A549 (cell line): ENCODE data around the gene FASTKD2.

ENCODE experiments used
- CBX2 ChIP-seq: fragments of 200-600 bp; sonication (generic); IDR thresholded peaks from 2 replicates; pipeline ENCODE4 v1.6.1; 2016; ENCODE audit warnings: low read depth, mild to moderate bottlenecking, borderline replicate concordance
- MAFK ChIP-seq: fragments of 450-650 bp; IDR thresholded peaks from 2 replicates; pipeline ENCODE4 v1.6.1; 2014; ENCODE audit not compliant: partially characterized antibody
- POLR2A ChIP-seq: IDR thresholded peaks from 2 replicates; pipeline ENCODE4 v1.6.1; 2012; ENCODE audit warnings: mild to moderate bottlenecking, low read length
- SMC3 ChIP-seq: fragments of >200 bp; sonication (Bioruptor Twin); formaldehyde crosslinking; IDR thresholded peaks from 3 replicates; pipeline ENCODE4 v1.6.1; 2018; ENCODE audit warnings: inconsistent platforms
- SREBF2 ChIP-seq: fragments of 450-650 bp; IDR thresholded peaks from 2 replicates; pipeline ENCODE4 v1.6.1; 2014; ENCODE audit warnings: mild to moderate bottlenecking, moderate library complexity
- ZC3H11A ChIP-seq: fragments of 450-650 bp; IDR thresholded peaks from 2 replicates; pipeline ENCODE4 v1.6.1; 2014; ENCODE audit warnings: antibody characterized with exemption, mild to moderate bottlenecking
- TF ChIP-seq, protein P1 (sequence below): fragments of >200 bp; sonication (Bioruptor Twin); formaldehyde crosslinking; IDR thresholded peaks from 3 replicates; pipeline ENCODE4 v1.5.1; 2016

DNA sequence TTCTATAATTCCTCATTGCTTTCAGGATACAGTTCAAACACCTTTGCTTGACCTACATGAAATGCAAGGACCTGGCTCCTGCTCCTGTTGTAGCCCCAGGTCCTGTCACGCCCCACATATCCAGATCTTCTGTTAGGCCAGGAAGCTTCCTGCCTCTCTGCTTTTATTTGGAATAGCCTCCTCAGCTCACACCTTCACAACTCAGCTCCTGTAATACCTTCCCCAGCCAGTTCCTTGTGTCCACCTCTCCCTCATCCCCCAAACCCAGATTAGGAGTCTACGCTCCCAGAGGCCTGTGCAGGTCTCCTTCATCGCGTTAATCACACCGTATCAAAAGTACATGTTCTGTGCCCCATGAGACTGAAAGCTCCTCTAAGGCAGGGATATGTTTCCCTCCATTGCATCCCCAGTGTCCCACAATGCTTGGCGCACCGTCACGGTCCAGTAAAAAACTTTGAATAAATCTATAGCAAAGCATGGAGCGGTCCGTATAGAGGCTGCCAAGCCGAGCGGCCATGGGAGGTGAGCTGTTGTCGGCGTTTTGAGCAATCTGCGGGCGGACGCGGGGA lies 649 bp upstream of the FASTKD2 start:
- TF ChIP-seq, protein P1, sequence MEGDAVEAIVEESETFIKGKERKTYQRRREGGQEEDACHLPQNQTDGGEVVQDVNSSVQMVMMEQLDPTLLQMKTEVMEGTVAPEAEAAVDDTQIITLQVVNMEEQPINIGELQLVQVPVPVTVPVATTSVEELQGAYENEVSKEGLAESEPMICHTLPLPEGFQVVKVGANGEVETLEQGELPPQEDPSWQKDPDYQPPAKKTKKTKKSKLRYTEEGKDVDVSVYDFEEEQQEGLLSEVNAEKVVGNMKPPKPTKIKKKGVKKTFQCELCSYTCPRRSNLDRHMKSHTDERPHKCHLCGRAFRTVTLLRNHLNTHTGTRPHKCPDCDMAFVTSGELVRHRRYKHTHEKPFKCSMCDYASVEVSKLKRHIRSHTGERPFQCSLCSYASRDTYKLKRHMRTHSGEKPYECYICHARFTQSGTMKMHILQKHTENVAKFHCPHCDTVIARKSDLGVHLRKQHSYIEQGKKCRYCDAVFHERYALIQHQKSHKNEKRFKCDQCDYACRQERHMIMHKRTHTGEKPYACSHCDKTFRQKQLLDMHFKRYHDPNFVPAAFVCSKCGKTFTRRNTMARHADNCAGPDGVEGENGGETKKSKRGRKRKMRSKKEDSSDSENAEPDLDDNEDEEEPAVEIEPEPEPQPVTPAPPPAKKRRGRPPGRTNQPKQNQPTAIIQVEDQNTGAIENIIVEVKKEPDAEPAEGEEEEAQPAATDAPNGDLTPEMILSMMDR: no peak
- TF ChIP-seq CBX2: no peak
- no peak for TF ChIP-seq POLR2A
- no peak for TF ChIP-seq MAFK
- TF ChIP-seq SMC3: no peak
- no peak for TF ChIP-seq SREBF2
- no peak for TF ChIP-seq ZC3H11A
